GM12892 (cell line): ENCODE data around the gene CFAP61.

Experiments
- POLR2AphosphoS5 ChIP-seq: IDR thresholded peaks from 2 replicates; pipeline ENCODE4 v1.6.1; 2011; ENCODE audit warnings: low read depth, low read length, control low read depth
- TAF1 ChIP-seq: IDR thresholded peaks from 2 replicates; pipeline ENCODE4 v1.6.1; 2011; ENCODE audit warnings: low read depth, mild to moderate bottlenecking, control low read depth, low read length, borderline replicate concordance

DNA sequence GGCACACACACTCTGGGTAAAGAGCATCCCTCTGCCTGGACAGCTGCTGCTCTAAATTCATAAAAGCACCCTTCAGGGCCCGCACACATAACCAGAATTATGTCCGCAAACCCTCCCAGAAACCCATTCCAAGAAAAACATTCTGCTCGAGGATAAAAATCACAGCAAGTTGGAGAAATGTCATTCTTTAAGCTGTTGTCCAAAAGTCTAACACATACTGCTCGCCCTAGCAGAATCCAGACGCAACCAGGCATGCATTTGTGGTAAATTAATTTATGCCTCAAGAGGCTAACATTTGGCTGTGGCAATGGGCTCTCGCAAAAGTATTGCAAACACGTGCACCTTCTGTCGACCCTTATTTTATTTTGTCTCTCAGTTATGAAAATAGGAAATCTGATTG, 199.5 kb downstream of the CFAP61 start:
- TF ChIP-seq POLR2AphosphoS5 (no peak), TAF1 (no peak)
